ENCODE measurements around the gene PTPN7.
"Not testable (repeated sequence)": the region's sequence is repeated elsewhere in the genome, so short reads cannot be mapped to it uniquely, and the experiment has no call there.

The PTPN7 gene

GRCh38 chr1:202145068-202145743 lies 15.2 kb downstream of the PTPN7 start:
- DNase-seq (ENCODE audit: low spot score in 2 of 2), result no peak
- Histone ChIP-seq H3K4me1 (peaks cover 12% of the 10 kb centered on the region), H3K36me3 (replicated peaks) (peaks cover 6% of the 10 kb centered on the region; the same call in 1 of the 2 replicates), H3K4me3 (peak overlapping the region; percentile 76), H3K27me3 (ENCODE audit: low read depth) (no peaks in the 10 kb centered on the region), H3K9me3 (no peaks in the 10 kb centered on the region)
- in situ Hi-C loops (cut with MboI; ENCODE audit: low sequenced_read_pairs), result no loop called here

GRCh38 chr1:202144402-202145067 lies 15.9 kb downstream of the PTPN7 start, which contains the start of gene ARL8A:
ARL8A (minus strand) TSS chr1:202144737; CDS start chr1:202144572, 165 bp downstream.
- Histone ChIP-seq H3K4me3 (peak within 1 kb of the TSS; percentile 76), H3K36me3 (replicated peaks) (peaks cover 6% of the 10 kb centered on the region; the same call in 1 of the 2 replicates), H3K27me3 (ENCODE audit: low read depth) (no peaks in the 10 kb centered on the region), H3K4me1 (peaks cover 12% of the 10 kb centered on the region), H3K9me3 (no peaks in the 10 kb centered on the region)
- in situ Hi-C loops (cut with MboI; ENCODE audit: low sequenced_read_pairs), result no loop called here
- peak; percentile 53 to 80 for DNase-seq (ENCODE audit: low spot score in 2 of 2)

- in situ Hi-C loops (cut with MboI; ENCODE audit: low sequenced_read_pairs), result no loop called here
- no peaks in the 10 kb centered on the region for H3K9me3 ChIP-seq
- no peaks in the 10 kb centered on the region for H3K27me3 ChIP-seq (ENCODE audit: low read depth)
- peak; percentile 38 to 72 for DNase-seq (ENCODE audit: low spot score in 2 of 2)
- peaks cover 6% of the 10 kb centered on the region for H3K36me3 ChIP-seq (replicated peaks)
- peak overlapping the region; percentile 76 for H3K4me3 ChIP-seq
- H3K4me1 ChIP-seq, result peaks cover 12% of the 10 kb centered on the region
These were observed 16.5 kb downstream of the PTPN7 start for GRCh38 chr1:202143768-202144401.

- peaks cover 12% of the 10 kb centered on the region for H3K4me1 ChIP-seq
- no peak for DNase-seq (ENCODE audit: low spot score in 2 of 2)
- peaks cover 12% of the 10 kb centered on the region for H3K36me3 ChIP-seq (replicated peaks)
- no peaks in the 10 kb centered on the region for H3K27me3 ChIP-seq (ENCODE audit: low read depth)
- peak overlapping the region; percentile 76 for H3K4me3 ChIP-seq
- no peaks in the 10 kb centered on the region for H3K9me3 ChIP-seq
- in situ Hi-C loops (cut with MboI; ENCODE audit: low sequenced_read_pairs), result no loop called here
These were observed 17.2 kb downstream of the PTPN7 start for GRCh38 chr1:202143011-202143767.

GRCh38 chr1:202141468-202141867 lies 18.9 kb downstream of the PTPN7 start:
- in situ Hi-C loops (cut with MboI; ENCODE audit: low sequenced_read_pairs), result not testable (repeated sequence)
- H3K36me3 ChIP-seq (replicated peaks), result peaks cover 12% of the 10 kb centered on the region

GRCh38 chr1:202140833-202141232 lies 19.6 kb downstream of the PTPN7 start:
- H3K4me1 ChIP-seq, result peaks cover 12% of the 10 kb centered on the region
- in situ Hi-C loops (cut with MboI; ENCODE audit: low sequenced_read_pairs), result no loop called here
- DNase-seq (ENCODE audit: low spot score in 2 of 2), result no peak
- peaks cover 13% of the 10 kb centered on the region for H3K36me3 ChIP-seq (replicated peaks)
- no peaks in the 10 kb centered on the region for H3K27me3 ChIP-seq (ENCODE audit: low read depth)
- H3K9me3 ChIP-seq, result no peaks in the 10 kb centered on the region
- H3K4me3 ChIP-seq, result no peak overlapping the region

More at GRCh38 chr1:202141468-202141867, 18.9 kb downstream of the PTPN7 start:
- H3K9me3 ChIP-seq; H3K4me3 ChIP-seq; DNase-seq (ENCODE audit: low spot score in 2 of 2); H3K27me3 ChIP-seq (ENCODE audit: low read depth): not testable (repeated sequence)
- peaks cover 12% of the 10 kb centered on the region for H3K4me1 ChIP-seq

- Histone ChIP-seq H3K36me3 (replicated peaks) (peaks cover 21% of the 10 kb centered on the region), H3K4me3 (no peak overlapping the region), H3K27me3 (ENCODE audit: low read depth) (no peaks in the 10 kb centered on the region), H3K9me3 (no peaks in the 10 kb centered on the region), H3K4me1 (no peaks in the 10 kb centered on the region)
- DNase-seq (ENCODE audit: low spot score in 2 of 2), result peak; percentile 60 to 64
- in situ Hi-C loops (cut with MboI; ENCODE audit: low sequenced_read_pairs), result no loop called here
These were observed 25.1 kb downstream of the PTPN7 start for GRCh38 chr1:202135221-202135721.

- H3K27me3 ChIP-seq (ENCODE audit: low read depth), result no peaks in the 10 kb centered on the region
These were observed 25.7 kb downstream of the PTPN7 start for GRCh38 chr1:202134645-202135172.

GRCh38 chr1:202133989-202134388 lies 26.4 kb downstream of the PTPN7 start:
- no peak for DNase-seq (ENCODE audit: low spot score in 2 of 2)
- H3K4me1 ChIP-seq, result no peaks in the 10 kb centered on the region
- no peaks in the 10 kb centered on the region for H3K9me3 ChIP-seq
- no peaks in the 10 kb centered on the region for H3K27me3 ChIP-seq (ENCODE audit: low read depth)
- H3K4me3 ChIP-seq, result no peak overlapping the region
- in situ Hi-C loops (cut with MboI; ENCODE audit: low sequenced_read_pairs), result no loop called here
- H3K36me3 ChIP-seq (replicated peaks), result peaks cover 21% of the 10 kb centered on the region

More at GRCh38 chr1:202134645-202135172, 25.7 kb downstream of the PTPN7 start:
- in situ Hi-C loops (cut with MboI; ENCODE audit: low sequenced_read_pairs), result no loop called here
- DNase-seq (ENCODE audit: low spot score in 2 of 2), result no peak
- Histone ChIP-seq H3K4me1 (no peaks in the 10 kb centered on the region), H3K36me3 (replicated peaks) (peaks cover 21% of the 10 kb centered on the region), H3K9me3 (no peaks in the 10 kb centered on the region), H3K4me3 (no peak overlapping the region)

- in situ Hi-C loops (cut with MboI; ENCODE audit: low sequenced_read_pairs), result no loop called here
- Histone ChIP-seq H3K4me3 (no peak overlapping the region), H3K9me3 (no peaks in the 10 kb centered on the region), H3K4me1 (no peaks in the 10 kb centered on the region), H3K36me3 (replicated peaks) (peaks cover 17% of the 10 kb centered on the region), H3K27me3 (ENCODE audit: low read depth) (no peaks in the 10 kb centered on the region)
- DNase-seq (ENCODE audit: low spot score in 2 of 2), result no peak
These were observed 26.9 kb downstream of the PTPN7 start for GRCh38 chr1:202133496-202133895.

GRCh38 chr1:202133001-202133400 lies 27.4 kb downstream of the PTPN7 start:
- in situ Hi-C loops (cut with MboI; ENCODE audit: low sequenced_read_pairs), result no loop called here
- no peak overlapping the region for H3K4me3 ChIP-seq
- H3K27me3 ChIP-seq (ENCODE audit: low read depth), result no peaks in the 10 kb centered on the region
- H3K36me3 ChIP-seq (replicated peaks), result peaks cover 15% of the 10 kb centered on the region
- H3K4me1 ChIP-seq, result no peaks in the 10 kb centered on the region
- H3K9me3 ChIP-seq, result no peaks in the 10 kb centered on the region
- DNase-seq (ENCODE audit: low spot score in 2 of 2), result no peak

- no peak overlapping the region for H3K4me3 ChIP-seq
- in situ Hi-C loops (cut with MboI; ENCODE audit: low sequenced_read_pairs), result no loop called here
- no peaks in the 10 kb centered on the region for H3K4me1 ChIP-seq
- H3K27me3 ChIP-seq (ENCODE audit: low read depth), result no peaks in the 10 kb centered on the region
- DNase-seq (ENCODE audit: low spot score in 2 of 2), result no peak
- H3K9me3 ChIP-seq, result no peaks in the 10 kb centered on the region
- H3K36me3 ChIP-seq (replicated peaks), result peaks cover 15% of the 10 kb centered on the region
These were observed 28.2 kb downstream of the PTPN7 start for GRCh38 chr1:202131956-202132821.
